ENCODE results near the gene STMND1. TPM values are rescaled to one million over a fixed set of nuclear protein-coding genes. Genes with fewer than 3 reads are reported as not detected.
A peak's percentile ranks its signal among the peaks of the same experiment; 100 is the strongest.

Gene STMND1
- polyA plus RNA-seq, 2 of the 4 experiments (the other 2 are of a cell fraction), result not detected

GRCh38 chr6:17165383-17165782, 63.5 kb downstream of the STMND1 start:
- Histone ChIP-seq H3K9me3 (no peaks in the 10 kb centered on the region; the same call in 2 of the 3 replicates), H3K4me2 (no peak overlapping the region), H3K4me1 (no peaks in the 10 kb centered on the region), H3K4me3 (no peak overlapping the region), H3K27ac (no peak overlapping the region)
- FAIRE-seq (no peak), ATAC-seq (no peak), DNase-seq (ENCODE audit: low read depth in 1 of 2, low spot score in 1 of 2) (no peak)
- 73% methylated on average over 5 of the region's 5 CpGs for WGBS (ENCODE audit: missing lambda C conversion rate)
- TF ChIP-seq HOXB13 (CRISPR knock-in tag; IDR thresholded peaks at IDR 0.05; ENCODE audit: low read depth), result no peak
- POLR2A ChIA-PET, result no interaction called here
- CTCF ChIA-PET, result interaction anchor here (0.7 kb wide), 1 partner anchor 9 kb away, joined by 3 read pairs; no protein-coding TSS in a partner anchor

GRCh38 chr6:17167327-17167979, 65.6 kb downstream of the STMND1 start:
- 6% methylated on average over 9 of the region's 9 CpGs for WGBS (ENCODE audit: missing lambda C conversion rate)
- ChIA-PET CTCF (interaction anchor here (0.7 to 1.4 kb wide), 9 partner anchors 9 to 436 kb away, joined by 3 to 7 read pairs (median 3); partner anchors contain the start of gene RBM24), POLR2A (no interaction called here)
- DNase-seq (ENCODE audit: low read depth in 1 of 2, low spot score in 1 of 2) (peak; percentile 52 to 81), FAIRE-seq (no peak), ATAC-seq (peak; percentile 99 to 100)
- no peaks in the 10 kb centered on the region; the same call in 2 of the 3 replicates for H3K9me3 ChIP-seq
- no peaks in the 10 kb centered on the region for H3K4me1 ChIP-seq
- no peak overlapping the region for H3K4me3 ChIP-seq
- TF ChIP-seq CTCF (IDR thresholded peaks at IDR 0.05) (peak; percentile 46), FOSL2 (IDR thresholded peaks at IDR 0.05) (no peak), FOSL2 (CRISPR knock-in tag; IDR thresholded peaks at IDR 0.05) (no peak), SMC3 (IDR thresholded peaks at IDR 0.05) (peak; percentile 58), MAX (IDR thresholded peaks at IDR 0.05) (peak; percentile 62), HMGXB4 (CRISPR knock-in tag; IDR thresholded peaks at IDR 0.05; ENCODE audit: borderline replicate concordance) (no peak), ATOH8 (CRISPR knock-in tag; IDR thresholded peaks at IDR 0.05; ENCODE audit: low read depth) (no peak), RCOR1 (IDR thresholded peaks at IDR 0.05; ENCODE audit: low read depth, low read length) (no peak), HEYL (CRISPR knock-in tag; IDR thresholded peaks at IDR 0.05) (no peak), RNF2 (IDR thresholded peaks at IDR 0.05; ENCODE audit: borderline replicate concordance, low read depth) (no peak), KDM5A (IDR thresholded peaks at IDR 0.05) (no peak), RAD21 (conservative IDR thresholded peaks at IDR 0.05 in 1 of 2, IDR thresholded peaks at IDR 0.05 in 1 of 2) (peak; percentile 38 to 52; a peak in 2 of 5 replicates)
- peak overlapping the region; percentile 25 to 42; a peak in 1 of 6 replicates for H3K27ac ChIP-seq
- peak overlapping the region; percentile 64 for H3K4me2 ChIP-seq

GRCh38 chr6:17169291-17169690, 67.4 kb downstream of the STMND1 start:
- Histone ChIP-seq H3K9me3 (no peaks in the 10 kb centered on the region), H3K27ac (no peak overlapping the region), H3K4me1 (no peaks in the 10 kb centered on the region), H3K4me3 (no peak overlapping the region), H3K4me2 (no peak overlapping the region)
- CTCF ChIA-PET, result interaction anchor here (0.6 to 3.4 kb wide), 4 partner anchors 13 to 415 kb away, joined by 3 to 13 read pairs (median 4); no protein-coding TSS in a partner anchor
- DNase-seq (ENCODE audit: low read depth in 1 of 2, low spot score in 1 of 2) (no peak), FAIRE-seq (no peak), ATAC-seq (no peak)
- WGBS (ENCODE audit: missing lambda C conversion rate), result 79% methylated on average over 6 of the region's 6 CpGs
- POLR2A ChIA-PET, result no interaction called here
- TF ChIP-seq ZFP36 (IDR thresholded peaks at IDR 0.05; ENCODE audit: borderline replicate concordance, partially characterized antibody), result no peak
- TF ChIP-seq HMGXB4 (CRISPR knock-in tag; IDR thresholded peaks at IDR 0.05; ENCODE audit: borderline replicate concordance), result no peak
- no peak for TF ChIP-seq REST (IDR thresholded peaks at IDR 0.05)
- TF ChIP-seq CHD2 (IDR thresholded peaks at IDR 0.05; ENCODE audit: low read length, partially characterized antibody), result no peak
- TF ChIP-seq CBX2 (IDR thresholded peaks at IDR 0.05; ENCODE audit: borderline replicate concordance, low read depth), result no peak
- TF ChIP-seq POLR2AphosphoS2 (conservative IDR thresholded peaks at IDR 0.05; ENCODE audit: low read length), result no peak
- TF ChIP-seq CBX8 (IDR thresholded peaks at IDR 0.05), result no peak
- no peak for TF ChIP-seq RFX5 (IDR thresholded peaks at IDR 0.05)
- no peak for TF ChIP-seq BHLHE40 (IDR thresholded peaks at IDR 0.05; ENCODE audit: low read depth, low read length)
- TF ChIP-seq RAD21 (conservative IDR thresholded peaks at IDR 0.05 in 1 of 2, IDR thresholded peaks at IDR 0.05 in 1 of 2), result no peak
